SU-DHL-6 (cell line): ENCODE measurements around the gene PDE4D.

Experiments
- H2AFZ ChIP-seq: fragments of 200-600 bp; sonication (generic); 2 replicates; pipeline ENCODE4 v1.6.1; 2014; ENCODE audit warnings: low read depth, mild to moderate bottlenecking, moderate library complexity, mixed read lengths, antibody characterized with exemption, low read length; ENCODE audit not compliant: severe bottlenecking
- H3F3A ChIP-seq: fragments of 200-600 bp; shearing (Covaris generic); 2 replicates; pipeline ENCODE4 v1.6.0; 2016; ENCODE audit warnings: antibody characterized with exemption, mild to moderate bottlenecking; ENCODE audit not compliant: insufficient read depth
- H3K27ac ChIP-seq: fragments of 200-600 bp; sonication (generic); 2 replicates; pipeline ENCODE4 v1.5.1; 2016; ENCODE audit warnings: low read depth, mild to moderate bottlenecking, low read length, moderate library complexity, mixed read lengths
- H3K27me3 ChIP-seq: fragments of 200-600 bp; sonication (generic), shearing (Covaris generic); 2 replicates; pipeline ENCODE4 v1.6.0; 2014; ENCODE audit warnings: mild to moderate bottlenecking, low read length
- H3K36me3 ChIP-seq: fragments of 200-600 bp; sonication (generic); 2 replicates; pipeline ENCODE4 v1.6.1; 2014; ENCODE audit warnings: mild to moderate bottlenecking, low read length, mixed read lengths
- H3K4me2 ChIP-seq: fragments of 300-600, 200-600 bp; shearing (Covaris generic), sonication (generic); 2 replicates; pipeline ENCODE4 v1.6.0; 2014; ENCODE audit warnings: low read length, low read depth, mild to moderate bottlenecking; ENCODE audit not compliant: poor library complexity, severe bottlenecking
- H3K4me3 ChIP-seq: fragments of 200-600 bp; sonication (generic); 2 replicates; pipeline ENCODE4 v1.5.1; 2014; ENCODE audit warnings: antibody characterized with exemption, low read length, mild to moderate bottlenecking, mixed read lengths; ENCODE audit not compliant: insufficient read depth, poor library complexity, severe bottlenecking
- H3K79me2 ChIP-seq: fragments of 200-600 bp; sonication (generic); 2 replicates; pipeline ENCODE4 v1.6.1; 2014; ENCODE audit warnings: mild to moderate bottlenecking, low read length, moderate library complexity; ENCODE audit not compliant: insufficient read depth
- H3K9ac ChIP-seq: fragments of 200-600 bp; sonication (generic); 2 replicates; pipeline ENCODE4 v1.7.0; 2014; ENCODE audit warnings: mild to moderate bottlenecking, low read length
- H3K9me2 ChIP-seq: fragments of 200-600 bp; sonication (generic); replicated peaks from 2 replicates; pipeline ENCODE4 v1.6.1; 2014; ENCODE audit warnings: low read length; ENCODE audit not compliant: insufficient read depth
- H3K9me3 ChIP-seq: fragments of 200-600 bp; sonication (generic); 2 replicates; pipeline ENCODE4 v1.6.1; 2014; ENCODE audit warnings: low read length, mixed read lengths; ENCODE audit not compliant: insufficient read depth
- H4K20me1 ChIP-seq: fragments of 200-600 bp; sonication (generic); 2 replicates; pipeline ENCODE4 v1.6.1; 2014; ENCODE audit warnings: low read depth, mild to moderate bottlenecking, antibody characterized with exemption, low read length, moderate library complexity, mixed read lengths
- EZH2phosphoT487 ChIP-seq: fragments of 200-600 bp; sonication (generic), shearing (Covaris generic); conservative IDR thresholded peaks from 2 replicates; pipeline ENCODE4 v1.6.1; 2018; ENCODE audit warnings: mild to moderate bottlenecking, antibody characterized with exemption, low read length, moderate library complexity, mixed read lengths
- TF ChIP-seq, protein P1 (sequence below): fragments of 200-600 bp; sonication (generic); IDR thresholded peaks from one replicate; pipeline ENCODE4 v1.5.1; 2017; ENCODE audit warnings: antibody characterized with exemption, mild to moderate bottlenecking, low read length, moderate library complexity; ENCODE audit not compliant: insufficient read depth, poor library complexity, severe bottlenecking

PDE4D gene

DNA sequence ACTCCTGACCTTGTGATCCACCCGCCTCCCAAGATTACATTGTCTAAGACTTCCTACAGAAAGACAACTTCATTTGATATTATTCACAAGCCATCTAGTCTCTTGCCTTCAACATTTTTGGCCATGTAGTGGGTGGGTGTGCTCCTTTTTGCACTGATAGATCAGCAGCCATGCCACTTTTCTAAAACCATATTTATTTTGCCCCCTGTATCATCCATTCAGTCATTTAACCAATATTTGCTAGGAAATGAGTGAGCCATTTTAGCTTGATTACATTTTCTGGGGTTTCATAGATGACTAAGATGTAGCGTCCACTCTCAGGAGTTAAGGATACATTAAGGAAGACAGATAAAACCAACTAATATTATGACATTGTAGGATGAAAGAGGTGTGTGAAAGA is 755.0 kb downstream of the PDE4D start:
- no peak for TF ChIP-seq EZH2phosphoT487
- TF ChIP-seq, protein P1, sequence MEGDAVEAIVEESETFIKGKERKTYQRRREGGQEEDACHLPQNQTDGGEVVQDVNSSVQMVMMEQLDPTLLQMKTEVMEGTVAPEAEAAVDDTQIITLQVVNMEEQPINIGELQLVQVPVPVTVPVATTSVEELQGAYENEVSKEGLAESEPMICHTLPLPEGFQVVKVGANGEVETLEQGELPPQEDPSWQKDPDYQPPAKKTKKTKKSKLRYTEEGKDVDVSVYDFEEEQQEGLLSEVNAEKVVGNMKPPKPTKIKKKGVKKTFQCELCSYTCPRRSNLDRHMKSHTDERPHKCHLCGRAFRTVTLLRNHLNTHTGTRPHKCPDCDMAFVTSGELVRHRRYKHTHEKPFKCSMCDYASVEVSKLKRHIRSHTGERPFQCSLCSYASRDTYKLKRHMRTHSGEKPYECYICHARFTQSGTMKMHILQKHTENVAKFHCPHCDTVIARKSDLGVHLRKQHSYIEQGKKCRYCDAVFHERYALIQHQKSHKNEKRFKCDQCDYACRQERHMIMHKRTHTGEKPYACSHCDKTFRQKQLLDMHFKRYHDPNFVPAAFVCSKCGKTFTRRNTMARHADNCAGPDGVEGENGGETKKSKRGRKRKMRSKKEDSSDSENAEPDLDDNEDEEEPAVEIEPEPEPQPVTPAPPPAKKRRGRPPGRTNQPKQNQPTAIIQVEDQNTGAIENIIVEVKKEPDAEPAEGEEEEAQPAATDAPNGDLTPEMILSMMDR: no peak
- no peaks in the 10 kb centered on the region for H3K27me3 ChIP-seq
- H3K9ac ChIP-seq: no peak overlapping the region

DNA sequence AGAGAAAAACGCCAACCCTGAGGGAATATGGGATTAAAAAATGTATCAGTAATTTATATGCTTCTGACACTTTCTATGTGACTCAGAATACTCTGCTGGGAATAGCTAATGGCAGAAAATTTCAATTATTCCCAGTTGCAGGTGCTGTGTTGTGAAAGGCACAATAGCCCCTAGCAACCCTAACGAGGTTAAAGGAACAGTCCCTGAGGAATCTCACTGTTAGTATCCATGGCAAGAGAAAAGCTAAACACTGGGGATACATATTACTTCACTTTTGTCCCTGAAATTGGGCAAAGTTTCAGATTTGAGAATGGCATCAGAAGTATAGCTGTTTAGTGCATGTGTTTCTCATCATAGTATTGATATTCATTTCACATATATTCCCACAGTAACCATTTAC is 755.7 kb downstream of the PDE4D start:
- TF ChIP-seq, protein P1: no peak
- no peak for TF ChIP-seq EZH2phosphoT487

More for the DNA sequence above, 755.0 kb downstream of the PDE4D start:
- H3K27ac ChIP-seq: no peak overlapping the region
- H2AFZ ChIP-seq: no peak overlapping the region
- no peaks in the 10 kb centered on the region for H3F3A ChIP-seq
- no peaks in the 10 kb centered on the region for H4K20me1 ChIP-seq
- H3K79me2 ChIP-seq: no peaks in the 10 kb centered on the region
- H3K9me2 ChIP-seq: no peaks in the 10 kb centered on the region
- H3K36me3 ChIP-seq: no peaks in the 10 kb centered on the region
- H3K9me3 ChIP-seq: no peaks in the 10 kb centered on the region
- no peak overlapping the region for H3K4me3 ChIP-seq
- H3K4me2 ChIP-seq: no peak overlapping the region

DNA sequence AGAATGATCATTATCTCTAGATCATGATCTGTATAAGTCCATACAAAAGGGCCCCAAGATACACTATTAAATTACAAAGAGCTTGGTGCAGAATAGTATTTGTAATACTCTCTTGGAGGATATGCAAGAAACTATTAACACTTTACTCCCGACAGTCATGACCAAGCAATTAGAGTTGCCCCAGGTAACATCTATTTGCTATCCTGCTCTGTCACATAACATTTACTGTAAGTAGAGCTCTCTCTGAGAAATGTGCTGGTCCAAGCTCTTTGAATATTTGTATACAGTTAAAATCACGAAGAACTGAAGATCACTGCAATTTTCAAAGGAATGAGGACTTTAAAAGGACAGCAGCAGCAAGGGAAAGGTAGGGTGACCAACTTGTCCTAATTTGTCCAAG is 757.0 kb downstream of the PDE4D start:
- Histone ChIP-seq H3K27me3 (no peaks in the 10 kb centered on the region), H3K27ac (no peak overlapping the region), H3F3A (no peaks in the 10 kb centered on the region), H3K9me3 (no peaks in the 10 kb centered on the region), H3K79me2 (no peaks in the 10 kb centered on the region), H4K20me1 (no peaks in the 10 kb centered on the region), H3K9ac (no peak overlapping the region), H3K36me3 (no peaks in the 10 kb centered on the region), H3K4me2 (no peak overlapping the region), H3K4me3 (no peak overlapping the region), H3K9me2 (no peaks in the 10 kb centered on the region), H2AFZ (no peak overlapping the region)
- TF ChIP-seq, protein P1: no peak
- TF ChIP-seq EZH2phosphoT487: no peak

More for the DNA sequence above, 755.7 kb downstream of the PDE4D start:
- no peak overlapping the region for H3K4me3 ChIP-seq
- no peak overlapping the region for H3K9ac ChIP-seq
- H3F3A ChIP-seq: no peaks in the 10 kb centered on the region
- H3K9me3 ChIP-seq: no peaks in the 10 kb centered on the region
- no peaks in the 10 kb centered on the region for H3K9me2 ChIP-seq
- H3K4me2 ChIP-seq: no peak overlapping the region
- no peaks in the 10 kb centered on the region for H3K27me3 ChIP-seq
- H3K79me2 ChIP-seq: no peaks in the 10 kb centered on the region
- no peaks in the 10 kb centered on the region for H4K20me1 ChIP-seq
- H3K27ac ChIP-seq: no peak overlapping the region
- no peak overlapping the region for H2AFZ ChIP-seq
- no peaks in the 10 kb centered on the region for H3K36me3 ChIP-seq
